OCI-LY7 (cell line): Measurements from ENCODE around the gene LAMA1. TPM values are rescaled to one million over a fixed set of nuclear protein-coding genes. Genes with fewer than 3 reads are reported as not detected.

Experiments
- BruUV-seq: library from RNA; stranded (reverse); fragments of 400-500 nt; replicated peaks from 2 replicates; lab custom pipeline; 2021; lab: Mats Ljungman, UMichigan
- CTCF ChIA-PET: fragments of 300-600 bp; sonication (Branson Sonifier 250); formaldehyde crosslinking; loops from one replicate; lab custom pipeline; 2022; ENCODE audit warnings: antibody characterized with exemption; ENCODE audit not compliant: unreplicated experiment; lab: Charles Lee
- POLR2A ChIA-PET: fragments of 300-600 bp; sonication (Branson Sonifier 250); formaldehyde crosslinking; loops from one replicate; lab custom pipeline; 2022; ENCODE audit warnings: antibody characterized with exemption; lab: Charles Lee
- DNase-seq: peaks from one replicate; pipeline ENCODE4 v3.0.0-alpha.2; 2015; ENCODE audit warnings: low spot score
- H2AFZ ChIP-seq: fragments of 200-600 bp; sonication (generic), shearing (Covaris generic); 2 replicates; pipeline ENCODE4 v1.6.1; 2014; ENCODE audit warnings: mild to moderate bottlenecking, antibody characterized with exemption, low read length, moderate library complexity
- H3K27ac ChIP-seq: fragments of 200-600 bp; sonication (generic); 2 replicates; pipeline ENCODE4 v1.5.1; 2014; ENCODE audit warnings: mixed run types, low read depth, mild to moderate bottlenecking, moderate library complexity, low read length, inconsistent platforms; ENCODE audit not compliant: poor library complexity, severe bottlenecking
- H3K36me3 ChIP-seq: fragments of 200-600 bp; sonication (generic); 2 replicates; pipeline ENCODE4 v1.6.1; 2014; ENCODE audit warnings: mild to moderate bottlenecking, antibody characterized with exemption, low read length, moderate library complexity, mixed read lengths; ENCODE audit not compliant: insufficient read depth
- H3K4me1 ChIP-seq: fragments of 200-600 bp; sonication (generic); 2 replicates; pipeline ENCODE4 v1.5.1; 2014; ENCODE audit warnings: mild to moderate bottlenecking, low read length; ENCODE audit not compliant: insufficient read depth, poor library complexity, severe bottlenecking
- H3K4me2 ChIP-seq: fragments of 200-600 bp; sonication (generic); 2 replicates; pipeline ENCODE4 v1.6.1; 2014; ENCODE audit warnings: mild to moderate bottlenecking, low read length
- H3K4me3 ChIP-seq: fragments of 200-600 bp; sonication (generic); 2 replicates; pipeline ENCODE4 v1.5.1; 2014; ENCODE audit warnings: mild to moderate bottlenecking, low read depth, low read length; ENCODE audit not compliant: poor library complexity, severe bottlenecking
- H3K79me2 ChIP-seq: fragments of 200-600 bp; sonication (generic); 2 replicates; pipeline ENCODE4 v1.6.1; 2016; ENCODE audit warnings: low read depth, mild to moderate bottlenecking, low read length, moderate library complexity, mixed read lengths; ENCODE audit not compliant: insufficient read depth
- H3K9me2 ChIP-seq: fragments of 200-600 bp; sonication (generic); 2 replicates; pipeline ENCODE4 v1.6.1; 2016; ENCODE audit warnings: mild to moderate bottlenecking, low read length, mixed read lengths; ENCODE audit not compliant: insufficient read depth
- H3K9me3 ChIP-seq: fragments of 200-600 bp; sonication (generic); 2 replicates; pipeline ENCODE4 v1.6.1; 2014; ENCODE audit warnings: mild to moderate bottlenecking, mixed run types, low read length, mixed read lengths
- H4K20me1 ChIP-seq: fragments of 200-600 bp; sonication (generic); 2 replicates; pipeline ENCODE4 v1.6.1; 2014; ENCODE audit warnings: mild to moderate bottlenecking, antibody characterized with exemption, low read length, moderate library complexity, mixed read lengths; ENCODE audit not compliant: insufficient read depth
- EZH2phosphoT487 ChIP-seq: fragments of 200-600 bp; sonication (generic); IDR thresholded peaks from 2 replicates; pipeline ENCODE4 v1.6.1; 2018; ENCODE audit warnings: low read depth, borderline replicate concordance, mild to moderate bottlenecking, mixed run types, antibody characterized with exemption, low read length, moderate library complexity, mixed read lengths
- intact Hi-C: fragments of 100-400 bp; cut with micrococcal nuclease; formaldehyde crosslinking; loops from one replicate; pipeline ENCODE4 v1.10.0; 2022; ENCODE audit not compliant: unreplicated experiment
- total RNA-seq, 2 experiments: library from RNA; depleted of rRNA in 1 of 2; stranded (reverse); fragments of >200 nt in 1 of 2; shearing (Covaris generic) in 1 of 2; gene quantifications; 2 replicates each; pipeline ENCODE4 v1.2.3, GENCODE V29; 2014 to 2022
- TF ChIP-seq, protein P1 (sequence below): fragments of 200-600 bp; sonication (generic); conservative IDR thresholded peaks from 2 replicates; pipeline ENCODE4 v1.5.1; 2014; ENCODE audit warnings: mild to moderate bottlenecking, antibody characterized with exemption, low read length, moderate library complexity, mixed read lengths

LAMA1 gene
- total RNA-seq, 2 experiments from 2014 or later = not detected

DNA sequence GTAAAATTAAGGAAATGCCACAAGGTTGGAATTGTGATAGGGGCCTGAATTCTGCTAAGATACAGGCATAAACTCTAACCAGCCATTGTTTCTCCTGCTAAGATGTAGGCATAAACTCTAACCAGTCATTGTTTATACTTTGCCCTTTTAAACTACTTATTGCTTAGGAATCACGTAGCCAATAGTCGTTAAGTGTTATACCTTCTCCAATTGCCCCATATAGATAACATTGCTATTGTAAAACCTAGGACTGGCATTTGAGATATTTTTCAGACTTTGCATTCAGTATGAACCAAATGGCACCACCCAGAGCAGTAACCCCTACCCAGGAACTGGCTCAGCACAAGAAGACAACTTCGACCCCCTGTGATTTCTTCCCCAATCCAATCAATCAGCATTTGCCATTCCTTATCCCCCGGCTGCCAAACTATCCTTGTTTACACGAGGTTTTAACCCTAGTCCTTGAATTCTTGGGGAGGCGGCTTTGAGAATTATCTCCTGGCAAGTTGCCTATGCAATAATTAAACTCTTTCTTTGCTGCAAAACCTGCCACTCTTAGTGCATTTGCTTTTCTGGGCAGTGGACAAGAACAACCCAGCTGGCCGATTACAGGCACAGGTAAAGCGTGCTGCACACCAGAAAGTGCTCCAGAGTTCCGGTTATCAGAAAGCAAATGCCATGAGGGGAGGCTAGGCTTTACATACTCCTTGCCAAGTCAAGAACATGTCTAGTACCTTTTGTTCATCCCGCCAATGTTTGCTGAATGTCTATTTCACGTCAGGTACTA is 167.6 kb downstream of the LAMA1 start:
- no peaks in the 10 kb centered on the region for H3K36me3 ChIP-seq
- no peak overlapping the region for H3K4me3 ChIP-seq
- DNase-seq = no peak
- intact Hi-C loops = no loop called here
- H3K79me2 ChIP-seq = no peaks in the 10 kb centered on the region
- H3K9me2 ChIP-seq = no peaks in the 10 kb centered on the region
- ChIA-PET CTCF (no interaction called here), POLR2A (no interaction called here)
- no TSS peak for BruUV-seq
- TF ChIP-seq, protein P1, sequence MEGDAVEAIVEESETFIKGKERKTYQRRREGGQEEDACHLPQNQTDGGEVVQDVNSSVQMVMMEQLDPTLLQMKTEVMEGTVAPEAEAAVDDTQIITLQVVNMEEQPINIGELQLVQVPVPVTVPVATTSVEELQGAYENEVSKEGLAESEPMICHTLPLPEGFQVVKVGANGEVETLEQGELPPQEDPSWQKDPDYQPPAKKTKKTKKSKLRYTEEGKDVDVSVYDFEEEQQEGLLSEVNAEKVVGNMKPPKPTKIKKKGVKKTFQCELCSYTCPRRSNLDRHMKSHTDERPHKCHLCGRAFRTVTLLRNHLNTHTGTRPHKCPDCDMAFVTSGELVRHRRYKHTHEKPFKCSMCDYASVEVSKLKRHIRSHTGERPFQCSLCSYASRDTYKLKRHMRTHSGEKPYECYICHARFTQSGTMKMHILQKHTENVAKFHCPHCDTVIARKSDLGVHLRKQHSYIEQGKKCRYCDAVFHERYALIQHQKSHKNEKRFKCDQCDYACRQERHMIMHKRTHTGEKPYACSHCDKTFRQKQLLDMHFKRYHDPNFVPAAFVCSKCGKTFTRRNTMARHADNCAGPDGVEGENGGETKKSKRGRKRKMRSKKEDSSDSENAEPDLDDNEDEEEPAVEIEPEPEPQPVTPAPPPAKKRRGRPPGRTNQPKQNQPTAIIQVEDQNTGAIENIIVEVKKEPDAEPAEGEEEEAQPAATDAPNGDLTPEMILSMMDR = no peak
- no peaks in the 10 kb centered on the region for H3K9me3 ChIP-seq
- H3K27ac ChIP-seq = no peak overlapping the region
- no peaks in the 10 kb centered on the region for H4K20me1 ChIP-seq
- no peak overlapping the region for H3K4me2 ChIP-seq
- no peak overlapping the region for H2AFZ ChIP-seq
- H3K4me1 ChIP-seq = no peaks in the 10 kb centered on the region

GRCh38 chr18:6948281-6949055 is 169.1 kb downstream of the LAMA1 start:
- no peak for DNase-seq
- Histone ChIP-seq H4K20me1 (no peaks in the 10 kb centered on the region), H2AFZ (no peak overlapping the region), H3K36me3 (no peaks in the 10 kb centered on the region), H3K4me1 (no peaks in the 10 kb centered on the region), H3K4me2 (no peak overlapping the region), H3K9me2 (no peaks in the 10 kb centered on the region), H3K9me3 (no peaks in the 10 kb centered on the region), H3K79me2 (no peaks in the 10 kb centered on the region), H3K4me3 (no peak overlapping the region), H3K27ac (no peak overlapping the region)
- POLR2A ChIA-PET = no interaction called here
- intact Hi-C loops = no loop called here
- BruUV-seq = no TSS peak
- TF ChIP-seq, protein P1 = no peak
- TF ChIP-seq EZH2phosphoT487 = no peak
- CTCF ChIA-PET = no interaction called here
